Measurements from ENCODE around the gene HLX. TPM values are rescaled to one million over a fixed set of nuclear protein-coding genes. Genes with fewer than 3 reads are reported as not detected.

HLX gene
- total and polyA plus RNA-seq, 7 donors, result 0.92 to 53.5 (median 28.2) TPM

GRCh38 chr1:220928320-220928719, 49.1 kb downstream of the HLX start:
- intact Hi-C loops (cut with DNase I), result no loop called here
- H3K36me3 ChIP-seq, result no peaks in the 10 kb centered on the region
- 81 to 85% methylated on average over 1 of the region's 1 CpG for WGBS, 2 donors

GRCh38 chr1:220928725-220929300, 49.6 kb downstream of the HLX start:
- no peaks in the 10 kb centered on the region for H3K9me3 ChIP-seq
- DNase-seq, result no peak
- H3K4me1 ChIP-seq, result peaks cover 0 to 41% (median 20%) of the 10 kb centered on the region in 4 donors
- no peaks in the 10 kb centered on the region for H3K36me3 ChIP-seq
- H3K4me3 ChIP-seq, result no peak overlapping the region
- WGBS, 2 donors, result 37 to 43% methylated on average over 5 of the region's 5 CpGs
- intact Hi-C loops (cut with DNase I), result no loop called here
- peak overlapping the region in 1 of 4 donors; percentile 15 for H3K27ac ChIP-seq
- no peaks in the 10 kb centered on the region for H3K27me3 ChIP-seq
- no peak for TF ChIP-seq EP300 (IDR thresholded peaks at IDR 0.05)
- peak in 3 of 4 donors; percentile 31 to 52 (median 35) for TF ChIP-seq POLR2AphosphoS5 (IDR thresholded peaks at IDR 0.05)
- TF ChIP-seq POLR2A (IDR thresholded peaks at IDR 0.05), result no peak
- no peak for TF ChIP-seq CTCF (IDR thresholded peaks at IDR 0.05)

More at GRCh38 chr1:220928320-220928719, 49.1 kb downstream of the HLX start:
- peaks cover 0 to 41% (median 20%) of the 10 kb centered on the region in 4 donors for H3K4me1 ChIP-seq
- H3K27me3 ChIP-seq, result no peaks in the 10 kb centered on the region
- TF ChIP-seq POLR2A (IDR thresholded peaks at IDR 0.05), result no peak
- TF ChIP-seq CTCF (IDR thresholded peaks at IDR 0.05), result no peak
- TF ChIP-seq EP300 (IDR thresholded peaks at IDR 0.05), result no peak
- no peak for TF ChIP-seq POLR2AphosphoS5 (IDR thresholded peaks at IDR 0.05)
- no peak for DNase-seq
- H3K27ac ChIP-seq, result no peak overlapping the region
- no peak overlapping the region for H3K4me3 ChIP-seq
- H3K9me3 ChIP-seq, result no peaks in the 10 kb centered on the region

GRCh38 chr1:220929304-220929703, 50.1 kb downstream of the HLX start:
- H3K9me3 ChIP-seq, result no peaks in the 10 kb centered on the region
- no peak for DNase-seq
- H3K27ac ChIP-seq, result peak overlapping the region in 1 of 4 donors; percentile 15
- no peaks in the 10 kb centered on the region for H3K27me3 ChIP-seq
- H3K4me3 ChIP-seq, result no peak overlapping the region
- intact Hi-C loops (cut with DNase I), result no loop called here
- 23 to 42% methylated on average over 1 of the region's 1 CpG for WGBS, 2 donors
- peaks cover 0 to 41% (median 20%) of the 10 kb centered on the region in 4 donors for H3K4me1 ChIP-seq
- no peaks in the 10 kb centered on the region for H3K36me3 ChIP-seq
- TF ChIP-seq POLR2AphosphoS5 (IDR thresholded peaks at IDR 0.05), result no peak
- TF ChIP-seq CTCF (IDR thresholded peaks at IDR 0.05), result no peak
- TF ChIP-seq EP300 (IDR thresholded peaks at IDR 0.05), result no peak
- no peak for TF ChIP-seq POLR2A (IDR thresholded peaks at IDR 0.05)

Other genes with a start within 250 kb of the HLX start
- 1 to 10 TPM; 3.9 to 8.9 (median 7.4) TPM for gene C1orf115, start 189.1 kb upstream of the HLX start, total RNA-seq
- 100 to 1,000 TPM in 2 of 3 donors, 10 to 100 TPM in 1; 33.7 to 197 (median 114) TPM for gene C1orf115, start 189.1 kb upstream of the HLX start, polyA plus RNA-seq
- 10 to 100 TPM; 11.4 to 22.7 (median 18.8) TPM for gene MTARC2, start 131.1 kb upstream of the HLX start, total RNA-seq
- 10 to 100 TPM in 1 of 3 donors, 1 to 10 TPM in 2; 4.8 to 11.9 (median 6.0) TPM for gene MTARC2, start 131.1 kb upstream of the HLX start, polyA plus RNA-seq
- gene MTARC1, start 92.5 kb upstream of the HLX start, total RNA-seq, result 10 to 100 TPM in 2 of 4 donors, 1 to 10 TPM in 2; 5.3 to 13.2 (median 8.6) TPM
- 10 to 100 TPM in 2 of 3 donors, 1 to 10 TPM in 1; 8.6 to 31.4 (median 15.6) TPM for gene MTARC1, start 92.5 kb upstream of the HLX start, polyA plus RNA-seq

All from sigmoid colon (tissue), 7 donors.